GM23338 (cell line): ENCODE results near the gene LDLRAD3. TPM values are rescaled to one million over a fixed set of nuclear protein-coding genes. Genes with fewer than 3 reads are reported as not detected.

Source experiments
- CTCF ChIP-seq, 2 experiments: fragments of 200-600 bp in 1 of 2; sonication (generic) in 1 of 2; conservative IDR thresholded peaks; 2 replicates each; pipeline versions ENCODE4 v1.5.1 to v1.6.1; 2016 to 2017; ENCODE audit warnings: antibody characterized with exemption in 2 of 2, low read depth in 2 of 2, mild to moderate bottlenecking in 2 of 2, moderate library complexity in 1 of 2
- EZH2 ChIP-seq: fragments of 200-600 bp; sonication (generic); IDR thresholded peaks from one replicate; pipeline ENCODE4 v1.8.0; 2017; ENCODE audit warnings: antibody characterized with exemption, mild to moderate bottlenecking, low read depth; ENCODE audit not compliant: unreplicated experiment
- NANOG ChIP-seq: IDR thresholded peaks from 2 replicates; pipeline ENCODE4 v1.6.1; 2016; ENCODE audit warnings: antibody characterized with exemption, borderline replicate concordance
- POLR2AphosphoS5 ChIP-seq: IDR thresholded peaks from 2 replicates; pipeline ENCODE4 v1.6.1; 2016; ENCODE audit warnings: antibody characterized with exemption, low read depth
- REST ChIP-seq: IDR thresholded peaks from one replicate; pipeline ENCODE4 v1.6.1; 2018; ENCODE audit warnings: antibody characterized with exemption; ENCODE audit not compliant: unreplicated experiment
- STAT1 ChIP-seq: IDR thresholded peaks from one replicate; pipeline ENCODE4 v1.6.1; 2016; ENCODE audit warnings: antibody characterized with exemption; ENCODE audit not compliant: unreplicated experiment
- ZNF462 ChIP-seq: fragments of 250-450 bp; sonication (Bioruptor Pico); IDR thresholded peaks from 2 replicates; pipeline ENCODE4 v1.5.0; 2020; ENCODE audit warnings: mild to moderate bottlenecking, moderate library complexity
- polyA plus RNA-seq: library from polyadenylated mRNA; unstranded; fragments of >200 nt; fragmentation: Nextera tagmentation; extraction: Ambion mirVana; gene quantifications from 2 replicates; pipeline ENCODE4 v1.2.1, GENCODE V29; 2016
- total RNA-seq: library from RNA; depleted of rRNA; stranded (reverse); fragments of >200 nt; shearing (Covaris generic); gene quantifications from 2 replicates; pipeline ENCODE4 v1.2.3, GENCODE V29; 2014

Gene LDLRAD3
- total and polyA plus RNA-seq, 2 experiments from 2014 or later = 8.5 to 19.4 TPM

GRCh38 chr11:36009473-36009872, 65.6 kb downstream of the LDLRAD3 start (continued):
- TF ChIP-seq ZNF462 (CRISPR knock-in tag) (no peak), POLR2AphosphoS5 (no peak), CTCF (conservative IDR thresholded peaks at IDR 0.05; ENCODE audit: low read depth in 2 of 2) (no peak), STAT1 (no peak), NANOG (no peak), REST (no peak), EZH2 (no peak)
